K562 (cell line): ENCODE data around the gene KCNAB1. TPM values are rescaled to one million over a fixed set of nuclear protein-coding genes. Genes with fewer than 3 reads are reported as not detected.

Experiments
- ATAC-seq: fragments of 200-7000 bp; cut with Tn5 transposase; 3 replicates; pipeline ENCODE4 v1.9.1; 2020; ENCODE audit warnings: moderate library complexity
- BruUV-seq: library from RNA; stranded (reverse); fragments of 400-500 nt; replicated peaks from 2 replicates; lab custom pipeline; 2021; lab: Mats Ljungman, UMichigan
- CTCF ChIA-PET: fragments of 300-600 bp; formaldehyde crosslinking; extraction: SDS; loops from one replicate; lab custom pipeline; 2021; ENCODE audit warnings: low intra/inter-chr PET ratio; lab: Yijun Ruan, JAX
- POLR2A ChIA-PET: fragments of 300-600, 350-650 bp; sonication (Branson Sonifier 250); formaldehyde crosslinking; extraction: SDS; loops from one replicate; lab custom pipeline; 2021; ENCODE audit warnings: antibody characterized with exemption, inconsistent platforms; lab: Yijun Ruan, JAX
- DNase-seq, 4 experiments: peaks; one replicate each; pipeline versions ENCODE4 v3.0.0 to v3.0.0-alpha.2; 2011 to 2018; ENCODE audit warnings: low spot score in 3 of 4, mixed read lengths in 3 of 4; ENCODE audit errors: extremely low read depth in 1 of 4
- FAIRE-seq: peaks from 2 replicates; lab custom pipeline; 2011; peaks lifted over from hg19 to GRCh38; lab: Jason Lieb, UNC
- H2AFZ ChIP-seq: 2 replicates; pipeline ENCODE4 v1.6.0; 2011; ENCODE audit warnings: low read depth, low read length, control low read depth, inconsistent platforms
- H3K27ac ChIP-seq: fragments of 200-600 bp; 3 replicates; pipeline ENCODE4 v1.8.0; 2011; ENCODE audit warnings: low read depth, mild to moderate bottlenecking, control low read depth, inconsistent platforms, low read length, moderate library complexity, mixed read lengths; ENCODE audit errors: extremely low read depth
- H3K27me3 ChIP-seq, 2 experiments: fragments of 300-600 bp in 1 of 2; 2 replicates in 1 of 2; 3 replicates in 1 of 2; pipeline versions ENCODE4 v1.6.0 to v1.8.0; 2011; ENCODE audit warnings: inconsistent platforms in 2 of 2, low read length in 2 of 2, mild to moderate bottlenecking in 1 of 2, mixed read lengths in 1 of 2, moderate library complexity in 1 of 2; ENCODE audit not compliant: control insufficient read depth in 2 of 2, insufficient read depth in 2 of 2
- H3K36me3 ChIP-seq: fragments of 300-600 bp; 3 replicates; pipeline ENCODE4 v1.8.0; 2011; ENCODE audit warnings: mild to moderate bottlenecking, low read length, inconsistent platforms; ENCODE audit not compliant: control insufficient read depth, insufficient read depth
- H3K4me1 ChIP-seq, 2 experiments: fragments of 200-600 bp in 1 of 2; replicated peaks in 1 of 2; 2 replicates in 1 of 2; 3 replicates in 1 of 2; pipeline versions ENCODE4 v1.5.1 to v1.8.0; 2011; ENCODE audit warnings: inconsistent platforms in 2 of 2, low read length in 2 of 2, mild to moderate bottlenecking in 1 of 2, mixed read lengths in 1 of 2, moderate library complexity in 1 of 2; ENCODE audit not compliant: control insufficient read depth in 2 of 2, insufficient read depth in 2 of 2
- H3K4me2 ChIP-seq: 2 replicates; pipeline ENCODE4 v1.6.1; 2011; ENCODE audit warnings: low read length, control low read depth, inconsistent platforms, mixed read lengths; ENCODE audit not compliant: insufficient read depth
- H3K4me3 ChIP-seq: fragments of 200-600 bp; sonication (generic), shearing (Covaris generic); 2 replicates; pipeline ENCODE4 v1.5.1; 2016; ENCODE audit warnings: control low read depth, inconsistent platforms
- H3K79me2 ChIP-seq: fragments of 200-600 bp; 3 replicates; pipeline ENCODE4 v1.8.0; 2011; ENCODE audit warnings: low read length, inconsistent platforms; ENCODE audit not compliant: control insufficient read depth, insufficient read depth
- H3K9ac ChIP-seq, 2 experiments: 2 replicates each; pipeline versions ENCODE4 v1.6.0 to v1.6.1; 2011; ENCODE audit warnings: low read depth in 2 of 2, low read length in 2 of 2, control low read depth in 1 of 2, inconsistent platforms in 1 of 2, mild to moderate bottlenecking in 1 of 2, mixed read lengths in 1 of 2; ENCODE audit not compliant: insufficient read depth in 1 of 2
- H3K9me1 ChIP-seq: one replicate; pipeline ENCODE4 v1.6.0; 2011; ENCODE audit warnings: inconsistent platforms, mild to moderate bottlenecking, low read length, moderate library complexity; ENCODE audit not compliant: control insufficient read depth, insufficient read depth
- H3K9me3 ChIP-seq: replicated peaks from 2 replicates; pipeline ENCODE4 v1.5.1; 2011; ENCODE audit warnings: low read depth, low read length, inconsistent platforms; ENCODE audit not compliant: control insufficient read depth, insufficient read depth
- H4K20me1 ChIP-seq: replicated peaks from 2 replicates; pipeline ENCODE4 v1.6.1; 2011; ENCODE audit warnings: low read length, inconsistent platforms, mixed read lengths; ENCODE audit not compliant: control insufficient read depth, insufficient read depth
- CREBBP ChIP-seq: IDR thresholded peaks from one replicate; pipeline ENCODE4 v1.6.1; 2012; ENCODE audit warnings: low read depth, mild to moderate bottlenecking, control low read depth, inconsistent platforms, low read length
- GATAD2A ChIP-seq: fragments of 450-650 bp; IDR thresholded peaks from 2 replicates; pipeline ENCODE4 v1.6.1; 2017
- NCOA4 ChIP-seq: fragments of 450-650 bp; IDR thresholded peaks from 2 replicates; pipeline ENCODE4 v1.6.1; 2018; ENCODE audit warnings: mild to moderate bottlenecking; ENCODE audit not compliant: partially characterized antibody
- RBBP5 ChIP-seq: fragments of 200-600 bp; sonication (generic); IDR thresholded peaks from 2 replicates; pipeline ENCODE4 v1.6.1; 2012; ENCODE audit warnings: borderline replicate concordance, mild to moderate bottlenecking, low read length, control low read depth, inconsistent platforms; ENCODE audit not compliant: insufficient read depth, poor library complexity, severe bottlenecking
- WGBS: fragments of 100-300 bp; shearing (Covaris generic); methylation state at CpG from one replicate; pipeline ENCODE4 v1.1.6; 2016; ENCODE audit warnings: low coverage, mixed read lengths; ENCODE audit not compliant: insufficient coverage; ENCODE audit errors: missing lambda C conversion rate; 5-methylcytosine and 5-hydroxymethylcytosine counted together
- in situ Hi-C: fragments of 300-500 bp; cut with MboI; formaldehyde crosslinking; loops from 4 replicates; pipeline ENCODE4 v1.15.0; 2018; ENCODE audit warnings: inconsistent platforms, mixed read lengths
- intact Hi-C: fragments of 100-400 bp; cut with micrococcal nuclease; formaldehyde crosslinking; loops from 2 replicates; pipeline ENCODE4 v1.14.2; 2022
- polyA plus RNA-seq, 8 experiments: library from polyadenylated mRNA; depleted of rRNA in 4 of 8; stranded (reverse) in 5 of 8; unstranded in 3 of 8; fragments of >200 nt; fragmentation: Nextera tagmentation in 2 of 8; fragmentation: Illumina TruSeq in 1 of 8; extraction: Ambion mirVana in 2 of 8; extraction: Trizol in 1 of 8; gene quantifications; 2 replicates each; pipeline versions ENCODE4 v1.2.1 to v1.2.3, GENCODE V29; 2011 to 2014; ENCODE audit warnings: inconsistent platforms in 1 of 8, missing spikeins in 1 of 8
- total RNA-seq, 7 experiments: library from RNA; depleted of rRNA in 6 of 7; stranded (reverse); fragments of >200 nt in 6 of 7; fragmentation: Illumina TruSeq in 2 of 7; extraction: Trizol in 2 of 7; gene quantifications; 2 replicates each; pipeline versions ENCODE4 v1.2.1 to v1.2.3, GENCODE V29; 2011 to 2021; ENCODE audit warnings: low replicate concordance in 1 of 7
- TF ChIP-seq, protein P1 (sequence below): fragments of 450-650 bp; formaldehyde crosslinking; IDR thresholded peaks from 2 replicates; pipeline ENCODE4 v1.4.0; 2020; ENCODE audit warnings: mild to moderate bottlenecking, moderate library complexity

KCNAB1 gene
- total and polyA plus RNA-seq, 9 of the 15 experiments (the other 6 are each of a cell fraction or from before 2014, with no cell fraction given), result 0.14 to 1.2 (median 0.51) TPM

DNA sequence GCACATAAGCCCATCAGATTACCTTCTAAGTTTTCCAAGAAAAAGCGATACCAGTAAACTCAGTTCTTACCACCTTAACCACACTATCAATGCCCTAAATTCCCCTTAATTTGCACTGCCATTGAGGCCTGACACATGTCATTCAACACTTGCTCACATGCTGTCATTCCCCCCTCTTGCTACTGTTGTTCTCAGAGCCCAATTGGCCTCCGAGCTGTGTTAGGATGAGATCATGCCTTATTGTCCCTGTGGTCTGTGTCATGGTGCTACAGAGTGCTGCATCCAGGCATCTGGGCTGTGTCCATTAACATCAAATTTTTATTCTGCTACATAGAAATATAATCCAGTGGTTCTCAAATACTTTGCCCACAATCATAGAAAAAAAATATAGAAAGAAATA is 221.0 kb downstream of the KCNAB1 start:
- Histone ChIP-seq H3K4me2 (no peak overlapping the region), H4K20me1 (no peaks in the 10 kb centered on the region), H3K27ac (no peak overlapping the region), H3K9me3 (no peaks in the 10 kb centered on the region), H3K36me3 (no peaks in the 10 kb centered on the region), H3K79me2 (no peaks in the 10 kb centered on the region), H3K9ac (no peak overlapping the region), H3K4me3 (no peak overlapping the region), H3K9me1 (no peaks in the 10 kb centered on the region), H3K4me1 (no peaks in the 10 kb centered on the region), H3K27me3 (no peaks in the 10 kb centered on the region; a peak in 3 of 5 replicates), H2AFZ (no peak overlapping the region)
- intact Hi-C loops (no loop called here), in situ Hi-C loops (no loop called here)
- ATAC-seq (no peak), DNase-seq (no peak), FAIRE-seq (no peak)
- ChIA-PET POLR2A (interaction anchor here (1.1 kb wide), 1 partner anchor 103 kb away, joined by 6 read pairs; no protein-coding TSS in a partner anchor), CTCF (no interaction called here)
- no peak for TF ChIP-seq CREBBP
- no peak for TF ChIP-seq NCOA4
- no peak for TF ChIP-seq GATAD2A
- no peak for TF ChIP-seq RBBP5
- TF ChIP-seq, protein P1, sequence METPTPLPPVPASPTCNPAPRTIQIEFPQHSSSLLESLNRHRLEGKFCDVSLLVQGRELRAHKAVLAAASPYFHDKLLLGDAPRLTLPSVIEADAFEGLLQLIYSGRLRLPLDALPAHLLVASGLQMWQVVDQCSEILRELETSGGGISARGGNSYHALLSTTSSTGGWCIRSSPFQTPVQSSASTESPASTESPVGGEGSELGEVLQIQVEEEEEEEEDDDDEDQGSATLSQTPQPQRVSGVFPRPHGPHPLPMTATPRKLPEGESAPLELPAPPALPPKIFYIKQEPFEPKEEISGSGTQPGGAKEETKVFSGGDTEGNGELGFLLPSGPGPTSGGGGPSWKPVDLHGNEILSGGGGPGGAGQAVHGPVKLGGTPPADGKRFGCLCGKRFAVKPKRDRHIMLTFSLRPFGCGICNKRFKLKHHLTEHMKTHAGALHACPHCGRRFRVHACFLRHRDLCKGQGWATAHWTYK (CRISPR knock-in tag), result no peak
- no TSS peak for BruUV-seq
- WGBS, result 3% methylated on average over 2 of the region's 2 CpGs
